WTC11 (cell line): ENCODE results near the gene GZMB. TPM values are rescaled to one million over a fixed set of nuclear protein-coding genes. Genes with fewer than 3 reads are reported as not detected.

ENCODE experiments used
- ATAC-seq: fragments of 200-7000 bp; cut with Tn5 transposase; 2 replicates; pipeline ENCODE4 v1.10.0; 2021; ENCODE audit warnings: mild to moderate bottlenecking, moderate library complexity
- CTCF ChIA-PET: fragments of 300-600 bp; sonication (Branson Sonifier 250); formaldehyde crosslinking; loops from one replicate; lab custom pipeline; 2021; ENCODE audit warnings: antibody characterized with exemption; lab: Charles Lee
- POLR2A ChIA-PET: fragments of 350-600 bp; sonication (Branson Sonifier 250); formaldehyde crosslinking; loops from one replicate; lab custom pipeline; 2021; ENCODE audit warnings: antibody characterized with exemption; lab: Charles Lee
- DNase-seq: peaks from one replicate; pipeline ENCODE4 v3.0.0; 2021; ENCODE audit warnings: low spot score
- H3K27ac Mint-ChIP-seq: 2 replicates; pipeline ENCODE4 v1.8.0; 2021; ENCODE audit warnings: mixed read lengths
- H3K27me3 Mint-ChIP-seq: 2 replicates; pipeline ENCODE4 v1.8.0; 2021; ENCODE audit warnings: low read depth, mild to moderate bottlenecking, moderate library complexity, mixed read lengths
- H3K36me3 Mint-ChIP-seq: 2 replicates; pipeline ENCODE4 v1.8.0; 2021; ENCODE audit warnings: mixed read lengths
- H3K4me1 Mint-ChIP-seq: 2 replicates; pipeline ENCODE4 v1.8.0; 2022; ENCODE audit warnings: mixed read lengths
- H3K4me3 Mint-ChIP-seq: 2 replicates; pipeline ENCODE4 v1.8.0; 2021; ENCODE audit warnings: mild to moderate bottlenecking, moderate library complexity, mixed read lengths
- H3K9me3 Mint-ChIP-seq: 2 replicates; pipeline ENCODE4 v1.8.0; 2021; ENCODE audit warnings: mixed read lengths
- ARID4B ChIP-seq: sonication (generic); formaldehyde crosslinking; IDR thresholded peaks from 2 replicates; pipeline ENCODE4 v1.8.0; 2023; ENCODE audit warnings: missing genetic modification reagents, mild to moderate bottlenecking, borderline replicate concordance
- ATF6 ChIP-seq: sonication (generic); formaldehyde crosslinking; IDR thresholded peaks from 2 replicates; pipeline ENCODE4 v1.8.1; 2023; ENCODE audit warnings: mild to moderate bottlenecking, missing genetic modification reagents
- CBFB ChIP-seq: sonication (generic); formaldehyde crosslinking; IDR thresholded peaks from 2 replicates; pipeline ENCODE4 v1.8.1; 2022; ENCODE audit warnings: mild to moderate bottlenecking, low read depth, missing genetic modification reagents
- E2F1 ChIP-seq: sonication (generic); formaldehyde crosslinking; IDR thresholded peaks from 2 replicates; pipeline ENCODE4 v1.8.0; 2022; ENCODE audit warnings: mild to moderate bottlenecking, missing genetic modification reagents
- E2F4 ChIP-seq: sonication (generic); formaldehyde crosslinking; IDR thresholded peaks from 2 replicates; pipeline ENCODE4 v1.8.1; 2022; ENCODE audit warnings: low read depth, mild to moderate bottlenecking, moderate library complexity, missing genetic modification reagents, borderline replicate concordance
- EMX1 ChIP-seq: fragments of 250-450 bp; sonication (Bioruptor Pico); IDR thresholded peaks from 2 replicates; pipeline ENCODE4 v1.8.0; 2021; ENCODE audit warnings: mild to moderate bottlenecking
- ERG ChIP-seq: fragments of 250-450 bp; sonication (Bioruptor Pico); IDR thresholded peaks from 2 replicates; pipeline ENCODE4 v1.8.0; 2021; ENCODE audit warnings: mild to moderate bottlenecking
- ESRRA ChIP-seq: sonication (generic); formaldehyde crosslinking; IDR thresholded peaks from 2 replicates; pipeline ENCODE4 v1.8.1; 2022; ENCODE audit warnings: mild to moderate bottlenecking, missing genetic modification reagents, borderline replicate concordance
- FOXK1 ChIP-seq: sonication (generic); formaldehyde crosslinking; IDR thresholded peaks from 2 replicates; pipeline ENCODE4 v1.8.0; 2022; ENCODE audit warnings: mild to moderate bottlenecking, moderate library complexity, missing genetic modification reagents
- MYBL2 ChIP-seq: sonication (generic); formaldehyde crosslinking; IDR thresholded peaks from 2 replicates; pipeline ENCODE4 v1.8.1; 2023; ENCODE audit warnings: mild to moderate bottlenecking, moderate library complexity, missing genetic modification reagents
- NR1H2 ChIP-seq: sonication (generic); formaldehyde crosslinking; IDR thresholded peaks from 2 replicates; pipeline ENCODE4 v1.9.0; 2021; ENCODE audit warnings: mild to moderate bottlenecking, moderate library complexity, missing genetic modification reagents
- SMAD4 ChIP-seq: sonication (generic); formaldehyde crosslinking; IDR thresholded peaks from 2 replicates; pipeline ENCODE4 v1.8.0; 2022; ENCODE audit warnings: mild to moderate bottlenecking, missing genetic modification reagents
- TCF7 ChIP-seq: sonication (generic); formaldehyde crosslinking; IDR thresholded peaks from 2 replicates; pipeline ENCODE4 v1.8.0; 2022; ENCODE audit warnings: mild to moderate bottlenecking, low read depth, missing genetic modification reagents, moderate library complexity
- TEAD1 ChIP-seq: sonication (generic); formaldehyde crosslinking; IDR thresholded peaks from 2 replicates; pipeline ENCODE4 v1.8.0; 2022; ENCODE audit warnings: mild to moderate bottlenecking, missing genetic modification reagents
- ZNF121 ChIP-seq: sonication (generic); formaldehyde crosslinking; IDR thresholded peaks from 2 replicates; pipeline ENCODE4 v1.8.0; 2023; ENCODE audit warnings: missing genetic modification reagents
- ZNF317 ChIP-seq: sonication (generic); formaldehyde crosslinking; IDR thresholded peaks from 2 replicates; pipeline ENCODE4 v1.8.1; 2023; ENCODE audit warnings: low read depth, mild to moderate bottlenecking, moderate library complexity, missing genetic modification reagents, borderline replicate concordance
- ZNF396 ChIP-seq: fragments of 250-450 bp; sonication (Bioruptor Pico); IDR thresholded peaks from 2 replicates; pipeline ENCODE4 v1.8.0; 2021; ENCODE audit warnings: mild to moderate bottlenecking, moderate library complexity, borderline replicate concordance
- total RNA-seq: library from RNA; stranded (reverse); gene quantifications from 3 replicates; pipeline ENCODE4 v1.2.3, GENCODE V29; 2021

The GZMB gene
- total RNA-seq, 1 experiment from 2014 or later: 0.68 TPM

- no peak for TF ChIP-seq E2F1 (CRISPR knock-in tag)
- TF ChIP-seq SMAD4: no peak
- TF ChIP-seq NR1H2 (CRISPR knock-in tag): no peak
- TF ChIP-seq ARID4B (CRISPR knock-in tag): no peak
Measured at GRCh38 chr14:24633353-24633752, 637 bp downstream of the GZMB start (continued).

GRCh38 chr14:24632761-24633160 lies 1.2 kb downstream of the GZMB start:
- DNase-seq: no peak
- Mint-ChIP-seq H3K9me3 (no peaks in the 10 kb centered on the region), H3K4me3 (no peak overlapping the region), H3K27ac (no peak overlapping the region; the same call in 1 of the 2 replicates), H3K4me1 (no peaks in the 10 kb centered on the region), H3K36me3 (no peaks in the 10 kb centered on the region), H3K27me3 (peaks cover 2% of the 10 kb centered on the region; the same call in 1 of the 2 replicates)
- CTCF ChIA-PET: no interaction called here
- POLR2A ChIA-PET: no interaction called here
- no peak for ATAC-seq
- TF ChIP-seq FOXK1 (CRISPR knock-in tag) (no peak), ESRRA (CRISPR knock-in tag) (no peak), TEAD1 (CRISPR knock-in tag) (no peak), MYBL2 (CRISPR knock-in tag) (no peak), EMX1 (CRISPR knock-in tag) (no peak), TCF7 (CRISPR knock-in tag) (no peak), E2F4 (CRISPR knock-in tag) (no peak), NR1H2 (CRISPR knock-in tag) (no peak), ARID4B (CRISPR knock-in tag) (no peak), CBFB (CRISPR knock-in tag) (no peak), ZNF396 (CRISPR knock-in tag) (no peak), ZNF121 (CRISPR knock-in tag) (no peak), ZNF317 (CRISPR knock-in tag) (no peak), ERG (CRISPR knock-in tag) (no peak), E2F1 (CRISPR knock-in tag) (no peak), ATF6 (no peak)
